DND-41 (cell line): ENCODE results near the gene ZNF592.

Experiments
- ATAC-seq: fragments of 200-7000 bp; cut with Tn5 transposase; 3 replicates; pipeline ENCODE4 v1.9.1; 2021; ENCODE audit warnings: low read depth; ENCODE audit not compliant: insufficient read depth
- DNase-seq: peaks from one replicate; pipeline ENCODE4 v3.0.0-alpha.2; 2020
- H2AFZ ChIP-seq: 2 replicates; pipeline ENCODE4 v1.6.0; 2012; ENCODE audit warnings: low read depth, low read length
- H3K27ac ChIP-seq: 2 replicates; pipeline ENCODE4 v1.5.1; 2012; ENCODE audit warnings: low read length, inconsistent platforms
- H3K27me3 ChIP-seq: fragments of 200-600 bp; sonication (generic); 2 replicates; pipeline ENCODE4 v1.6.0; 2012; ENCODE audit warnings: low read length, mild to moderate bottlenecking, inconsistent platforms; ENCODE audit not compliant: insufficient read depth, poor library complexity
- H3K36me3 ChIP-seq: 2 replicates; pipeline ENCODE4 v1.5.1; 2012; ENCODE audit warnings: low read length, inconsistent platforms; ENCODE audit not compliant: insufficient read depth
- H3K4me1 ChIP-seq: 2 replicates; pipeline ENCODE4 v1.5.1; 2012; ENCODE audit warnings: mild to moderate bottlenecking, low read length; ENCODE audit not compliant: insufficient read depth
- H3K4me2 ChIP-seq: 2 replicates; pipeline ENCODE4 v1.6.0; 2012; ENCODE audit warnings: mild to moderate bottlenecking, moderate library complexity, low read length, inconsistent platforms; ENCODE audit not compliant: insufficient read depth
- H3K4me3 ChIP-seq, 2 experiments: fragments of 200-600 bp in 1 of 2; shearing (Covaris generic) in 1 of 2; 2 replicates each; pipeline ENCODE4 v1.5.1; 2012 to 2016; ENCODE audit warnings: inconsistent platforms in 2 of 2, low read length in 2 of 2, mild to moderate bottlenecking in 2 of 2, low read depth in 1 of 2, moderate library complexity in 1 of 2
- H3K79me2 ChIP-seq: 2 replicates; pipeline ENCODE4 v1.6.0; 2012; ENCODE audit warnings: low read length, inconsistent platforms; ENCODE audit not compliant: insufficient read depth
- H3K9ac ChIP-seq: 2 replicates; pipeline ENCODE4 v1.6.0; 2012; ENCODE audit warnings: low read depth, mild to moderate bottlenecking, inconsistent platforms, low read length, moderate library complexity
- H3K9me3 ChIP-seq: 2 replicates; pipeline ENCODE4 v1.5.1; 2012; ENCODE audit warnings: low read length, moderate library complexity, mild to moderate bottlenecking, inconsistent platforms; ENCODE audit not compliant: insufficient read depth, severe bottlenecking
- H4K20me1 ChIP-seq: 2 replicates; pipeline ENCODE4 v1.6.0; 2012; ENCODE audit warnings: low read length; ENCODE audit not compliant: insufficient read depth
- CTCF ChIP-seq: IDR thresholded peaks from 2 replicates; pipeline ENCODE4 v1.5.1; 2012; ENCODE audit warnings: borderline replicate concordance, low read length, moderate library complexity, mild to moderate bottlenecking; ENCODE audit not compliant: poor library complexity, severe bottlenecking; ENCODE audit errors: extremely low read depth
- EZH2 ChIP-seq: IDR thresholded peaks from 3 replicates; pipeline ENCODE4 v1.6.1; 2012; ENCODE audit warnings: borderline replicate concordance, low read depth, mild to moderate bottlenecking, moderate library complexity, low read length, inconsistent platforms; ENCODE audit not compliant: severe bottlenecking

The ZNF592 gene

GRCh38 chr15:84798436-84798946, 50.1 kb downstream of the ZNF592 start:
- no peak overlapping the region for H3K9ac ChIP-seq
- no peak overlapping the region for H3K27ac ChIP-seq
- no peak for DNase-seq
- no peaks in the 10 kb centered on the region for H3K27me3 ChIP-seq
- H3K9me3 ChIP-seq, result no peaks in the 10 kb centered on the region
- 0 out of 2 replicates have a peak, but pooled peaks cover 13% of the 10 kb centered on the region for H4K20me1 ChIP-seq
- no peak overlapping the region for H2AFZ ChIP-seq
- no peaks in the 10 kb centered on the region for H3K79me2 ChIP-seq
- H3K4me1 ChIP-seq, result no peaks in the 10 kb centered on the region
- ATAC-seq, result no peak
- H3K4me3 ChIP-seq, result no peak overlapping the region
- TF ChIP-seq CTCF, result no peak
- no peak overlapping the region for H3K4me2 ChIP-seq
- H3K36me3 ChIP-seq, result peaks cover 71% of the 10 kb centered on the region

- DNase-seq (no peak), ATAC-seq (no peak)
- no peak overlapping the region for H3K9ac ChIP-seq
- H3K27me3 ChIP-seq, result no peaks in the 10 kb centered on the region
- H4K20me1 ChIP-seq, result 0 out of 2 replicates have a peak, but pooled peaks cover 13% of the 10 kb centered on the region
- no peak overlapping the region for H3K27ac ChIP-seq
- no peak for TF ChIP-seq EZH2
- TF ChIP-seq CTCF, result no peak
- peaks cover 75% of the 10 kb centered on the region for H3K36me3 ChIP-seq
- H3K9me3 ChIP-seq, result no peaks in the 10 kb centered on the region
- no peaks in the 10 kb centered on the region for H3K4me1 ChIP-seq
- no peak overlapping the region for H2AFZ ChIP-seq
- H3K4me2 ChIP-seq, result no peak overlapping the region
- no peaks in the 10 kb centered on the region for H3K79me2 ChIP-seq
- no peak overlapping the region for H3K4me3 ChIP-seq
Observed at GRCh38 chr15:84799511-84800187, 51.3 kb downstream of the ZNF592 start.

- ATAC-seq (no peak), DNase-seq (no peak)
- Histone ChIP-seq H3K27me3 (no peaks in the 10 kb centered on the region), H3K9ac (no peak overlapping the region), H3K4me1 (no peaks in the 10 kb centered on the region), H3K79me2 (no peaks in the 10 kb centered on the region), H3K36me3 (peaks cover 75% of the 10 kb centered on the region), H3K9me3 (no peaks in the 10 kb centered on the region), H2AFZ (no peak overlapping the region), H3K4me3 (no peak overlapping the region), H4K20me1 (0 out of 2 replicates have a peak, but pooled peaks cover 13% of the 10 kb centered on the region), H3K4me2 (no peak overlapping the region), H3K27ac (no peak overlapping the region)
- TF ChIP-seq EZH2, result no peak
- no peak for TF ChIP-seq CTCF
Observed at GRCh38 chr15:84800365-84800806, 52.0 kb downstream of the ZNF592 start.
